Endothelial cell of umbilical vein (primary cell): ENCODE data around the gene HP. TPM values are rescaled to one million over a fixed set of nuclear protein-coding genes. Genes with fewer than 3 reads are reported as not detected.

Experiments used
- BruUV-seq: library from RNA; stranded (reverse); fragments of 400-500 nt; replicated peaks from 2 replicates; lab custom pipeline; 2021; lab: Mats Ljungman, UMichigan
- CTCF ChIA-PET: fragments of 300-600, 350-600 bp; sonication (Branson Sonifier 250); formaldehyde crosslinking; loops from one replicate; lab custom pipeline; 2021; ENCODE audit warnings: antibody characterized with exemption, inconsistent platforms; lab: Charles Lee
- POLR2A ChIA-PET: fragments of 300-600, 350-600 bp; sonication (Branson Sonifier 250); formaldehyde crosslinking; loops from one replicate; lab custom pipeline; 2021; ENCODE audit warnings: antibody characterized with exemption, inconsistent platforms; lab: Charles Lee
- DNase-seq: peaks from one replicate; pipeline ENCODE4 v3.0.0-alpha.2; 2011; ENCODE audit warnings: low read depth, low spot score
- FAIRE-seq: peaks from 2 replicates; lab custom pipeline; 2011; peaks lifted over from hg19 to GRCh38; lab: Jason Lieb, UNC
- H2AFZ ChIP-seq: 2 replicates; pipeline ENCODE4 v1.6.0; 2012; ENCODE audit warnings: low read depth, low read length, control low read depth, inconsistent platforms
- H3K27ac ChIP-seq: 2 replicates; pipeline ENCODE4 v1.5.1; 2011; ENCODE audit warnings: low read depth, mild to moderate bottlenecking, control low read depth, low read length, moderate library complexity; ENCODE audit not compliant: insufficient read depth
- H3K27me3 ChIP-seq, 2 experiments: 2 replicates each; pipeline versions ENCODE4 v1.6.0 to v1.6.1; 2011; ENCODE audit warnings: low read length in 2 of 2, mixed read lengths in 1 of 2; ENCODE audit not compliant: control insufficient read depth in 2 of 2, insufficient read depth in 2 of 2
- H3K36me3 ChIP-seq, 2 experiments: 2 replicates in 1 of 2; 3 replicates in 1 of 2; pipeline ENCODE4 v1.5.1; 2011; ENCODE audit warnings: low read length in 2 of 2, mild to moderate bottlenecking in 1 of 2, moderate library complexity in 1 of 2; ENCODE audit not compliant: control insufficient read depth in 2 of 2, insufficient read depth in 2 of 2; ENCODE audit errors: extremely low read depth in 1 of 2
- H3K4me1 ChIP-seq: 3 replicates; pipeline ENCODE4 v1.5.1; 2011; ENCODE audit warnings: mild to moderate bottlenecking, low read length; ENCODE audit not compliant: control insufficient read depth, insufficient read depth; ENCODE audit errors: extremely low read depth
- H3K4me2 ChIP-seq: 2 replicates; pipeline ENCODE4 v1.6.1; 2011; ENCODE audit warnings: low read length, control low read depth, mixed read lengths; ENCODE audit not compliant: insufficient read depth
- H3K4me3 ChIP-seq, 3 experiments: fragments of 200-600 bp in 1 of 3; sonication (generic), shearing (Covaris generic) in 1 of 3; replicated peaks in 1 of 3; 2 replicates each; pipeline ENCODE4 v1.5.1; 2011 to 2016; ENCODE audit warnings: control low read depth in 3 of 3, low read length in 3 of 3, mild to moderate bottlenecking in 2 of 3, inconsistent platforms in 1 of 3, low read depth in 1 of 3, moderate library complexity in 1 of 3; ENCODE audit not compliant: insufficient read depth in 1 of 3
- H3K79me2 ChIP-seq: 2 replicates; pipeline ENCODE4 v1.6.0; 2012; ENCODE audit warnings: low read length, inconsistent platforms; ENCODE audit not compliant: control insufficient read depth, insufficient read depth
- H3K9ac ChIP-seq: replicated peaks from 2 replicates; pipeline ENCODE3; 2011; ENCODE audit warnings: low read length, control low read depth; ENCODE audit not compliant: insufficient read depth; ENCODE audit errors: extremely low read depth
- H3K9me1 ChIP-seq: replicated peaks from 3 replicates; pipeline ENCODE4 v1.6.0; 2011; ENCODE audit warnings: mild to moderate bottlenecking, low read length; ENCODE audit not compliant: control insufficient read depth, insufficient read depth; ENCODE audit errors: extremely low read depth
- H3K9me3 ChIP-seq: replicated peaks from 2 replicates; pipeline ENCODE4 v1.5.1; 2012; ENCODE audit warnings: low read length, inconsistent platforms; ENCODE audit not compliant: control insufficient read depth, insufficient read depth
- H4K20me1 ChIP-seq: replicated peaks from 2 replicates; pipeline ENCODE3; 2011; ENCODE audit warnings: mild to moderate bottlenecking, low read length; ENCODE audit not compliant: control insufficient read depth, insufficient read depth; ENCODE audit errors: extremely low read depth
- CTCF ChIP-seq, 2 donors: IDR thresholded peaks; 1 replicate in 1 of 2; 2 replicates in 1 of 2; pipeline ENCODE4 v1.5.1; 2011; ENCODE audit warnings: low read length in 2 of 2, mild to moderate bottlenecking in 2 of 2, moderate library complexity in 2 of 2, control low read depth in 1 of 2, inconsistent platforms in 1 of 2, low read depth in 1 of 2; ENCODE audit not compliant: insufficient read depth in 1 of 2; ENCODE audit errors: extremely low read depth in 1 of 2
- EZH2 ChIP-seq: IDR thresholded peaks from 2 replicates; pipeline ENCODE4 v1.6.1; 2012; ENCODE audit warnings: borderline replicate concordance, low read depth, mild to moderate bottlenecking, moderate library complexity, low read length, inconsistent platforms; ENCODE audit not compliant: severe bottlenecking
- FOS ChIP-seq: IDR thresholded peaks from 2 replicates; pipeline ENCODE4 v1.6.1; 2011; ENCODE audit warnings: mild to moderate bottlenecking, low read length, moderate library complexity, borderline replicate concordance; ENCODE audit not compliant: insufficient read depth
- GATA2 ChIP-seq: IDR thresholded peaks from 2 replicates; pipeline ENCODE4 v1.7.0; 2011; ENCODE audit warnings: low read depth, mild to moderate bottlenecking, moderate library complexity, mixed read lengths, low read length; ENCODE audit not compliant: insufficient read length, insufficient read depth
- JUN ChIP-seq: IDR thresholded peaks from 2 replicates; pipeline ENCODE4 v1.6.1; 2011; ENCODE audit warnings: borderline replicate concordance, low read depth; ENCODE audit not compliant: insufficient read length, insufficient read depth
- MAX ChIP-seq: IDR thresholded peaks from 2 replicates; pipeline ENCODE4 v1.6.1; 2011; ENCODE audit not compliant: insufficient read depth, insufficient read length
- MYC ChIP-seq: IDR thresholded peaks from one replicate; pipeline ENCODE4 v1.6.1; 2011; ENCODE audit warnings: mild to moderate bottlenecking, low read depth, low read length
- POLR2A ChIP-seq: IDR thresholded peaks from 2 replicates; pipeline ENCODE4 v1.6.1; 2012; ENCODE audit warnings: low read depth, mild to moderate bottlenecking, control low read depth, low read length
- POLR2AphosphoS5 ChIP-seq: IDR thresholded peaks from 2 replicates; pipeline ENCODE4 v1.6.1; 2012; ENCODE audit warnings: low read depth, mild to moderate bottlenecking, control low read depth, low read length, moderate library complexity; ENCODE audit not compliant: insufficient read depth
- dilution Hi-C: fragments of 300-500 bp; cut with MboI; formaldehyde crosslinking; loops from one replicate; pipeline ENCODE4 v1.15.0; 2019; ENCODE audit warnings: low sequenced_read_pairs; ENCODE audit not compliant: extremely low pct_ligation_motif_present
- intact Hi-C: fragments of 100-400 bp; cut with micrococcal nuclease; formaldehyde crosslinking; loops from one replicate; pipeline ENCODE4 v1.10.0; 2022
- polyA plus RNA-seq, 4 experiments: library from polyadenylated mRNA; depleted of rRNA in 3 of 4; stranded (reverse) in 3 of 4; unstranded in 1 of 4; fragments of >200 nt; gene quantifications; 2 replicates each; pipeline versions ENCODE4 v1.2.1 to v1.2.3, GENCODE V29; 2011 to 2012; ENCODE audit warnings: missing spikeins in 1 of 4
- total RNA-seq: library from RNA; stranded (reverse); gene quantifications from 2 replicates; pipeline ENCODE4 v1.2.3, GENCODE V29; 2021

Gene HP
- total and polyA plus RNA-seq, 2 donors (not counting 3 experiments of a cell fraction or from before 2014, with no cell fraction given), result not detected

GRCh38 chr16:72108353-72109102, 54.2 kb downstream of the HP start:
- Histone ChIP-seq H3K27ac (no peak overlapping the region), H3K4me1 (no peaks in the 10 kb centered on the region), H3K9me1 (no peaks in the 10 kb centered on the region), H3K36me3 (peaks cover 30 to 77% of the 10 kb centered on the region in 2 experiments), H3K27me3 (no peaks in the 10 kb centered on the region), H3K9ac (no peak overlapping the region), H3K79me2 (no peaks in the 10 kb centered on the region), H2AFZ (no peak overlapping the region), H3K4me3 (no peak overlapping the region), H3K9me3 (no peaks in the 10 kb centered on the region), H4K20me1 (no peaks in the 10 kb centered on the region), H3K4me2 (no peak overlapping the region)
- no peak for FAIRE-seq
- intact Hi-C loops, result no loop called here
- dilution Hi-C loops, result no loop called here
- ChIA-PET POLR2A (no interaction called here), CTCF (no interaction called here)
- no peak for DNase-seq
- no TSS peak for BruUV-seq
- TF ChIP-seq JUN (no peak), EZH2 (no peak), MYC (no peak), CTCF (IDR thresholded peaks at IDR 0.05; ENCODE audit: extremely low read depth in 1 of 2, insufficient read depth in 1 of 2, low read depth in 1 of 2, low read length in 2 of 2) (no peak), GATA2 (no peak), FOS (no peak), MAX (no peak), POLR2A (no peak), POLR2AphosphoS5 (no peak)
